ENCODE results near the gene KCTD17. TPM values are rescaled to one million over a fixed set of nuclear protein-coding genes. Genes with fewer than 3 reads are reported as not detected.

Gene KCTD17
- total and polyA plus RNA-seq, 2 of the 13 experiments (the other 11 are each of a cell fraction or from before 2014, with no cell fraction given): 5.3 to 11.7 TPM

- Histone ChIP-seq H3K79me2 (ENCODE audit: insufficient read depth, low read length) (no peaks in the 10 kb centered on the region), H3K27me3 (ENCODE audit: control insufficient read depth in 1 of 2, insufficient read depth in 2 of 2, low read length in 2 of 2) (no peaks in the 10 kb centered on the region; a peak in 1 of 5 replicates), H3K4me1 (ENCODE audit: insufficient read depth, low read length) (peaks cover 22% of the 10 kb centered on the region; the same call in 1 of the 2 replicates), H2AFZ (ENCODE audit: low read length) (no peak overlapping the region), H4K20me1 (ENCODE audit: insufficient read depth, low read length) (no peaks in the 10 kb centered on the region), H3K27ac (ENCODE audit: extremely low read length, insufficient read depth, low read length) (no peak overlapping the region), H3K4me2 (ENCODE audit: low read depth, low read length) (no peak overlapping the region), H3K4me3 (replicated peaks in 1 of 3; ENCODE audit: insufficient read depth in 1 of 3, low read depth in 2 of 3, low read length in 3 of 3) (no peak overlapping the region), H3K9ac (ENCODE audit: insufficient read depth, low read depth, low read length) (no peak overlapping the region), H3K36me3 (replicated peaks in 1 of 2; ENCODE audit: control insufficient read depth in 1 of 2, insufficient read depth in 2 of 2, low read length in 2 of 2) (no peaks in the 10 kb centered on the region), H3K9me3 (ENCODE audit: low read length) (peaks cover 11% of the 10 kb centered on the region; the same call in 1 of the 2 replicates)
- TF ChIP-seq ZBTB33 (CRISPR knock-in tag; IDR thresholded peaks at IDR 0.05): 0 out of 2 replicates have a peak, but pooled peaks have one; percentile 56
- TF ChIP-seq KAT2B (IDR thresholded peaks at IDR 0.05; ENCODE audit: borderline replicate concordance, low read depth, low read length): no peak
- no peak for TF ChIP-seq POLR2A (IDR thresholded peaks at IDR 0.05; ENCODE audit: insufficient read depth in 1 of 2, low read depth in 2 of 2, low read length in 2 of 2)
- no peak for TF ChIP-seq ZFP82 (CRISPR knock-in tag; IDR thresholded peaks at IDR 0.05; ENCODE audit: borderline replicate concordance)
- no peak for TF ChIP-seq ZNF124 (CRISPR knock-in tag; IDR thresholded peaks at IDR 0.05)
- TF ChIP-seq MTA1 (CRISPR knock-in tag; IDR thresholded peaks at IDR 0.05; ENCODE audit: borderline replicate concordance): 0 out of 2 replicates have a peak, but pooled peaks have one; percentile 29
- TF ChIP-seq ZNF687 (CRISPR knock-in tag; IDR thresholded peaks at IDR 0.05): peak; percentile 29; the same call in 1 of the 2 replicates
- TF ChIP-seq PAX8 (CRISPR knock-in tag; IDR thresholded peaks at IDR 0.05; ENCODE audit: borderline replicate concordance): no peak
- no peak for TF ChIP-seq ZNF329 (CRISPR knock-in tag; IDR thresholded peaks at IDR 0.05; ENCODE audit: low read depth)
- BruUV-seq (replicated peaks): no TSS peak
- WGBS (ENCODE audit: low lambda C conversion rate): 54% methylated on average over 5 of the region's 16 CpGs
- peak; percentile 24; the same call in 2 of the 3 replicates for ATAC-seq
- no peak for DNase-seq (ENCODE audit: low spot score)
- intact Hi-C loops (cut with micrococcal nuclease; ENCODE audit: unreplicated experiment) (no loop called here), in situ Hi-C loops (cut with HindIII; ENCODE audit: extremely low pct_ligation_motif_present, low pct_unique_long_range_greater_than_20kb) (no loop called here)
- ChIA-PET POLR2A (no interaction called here), CTCF (ENCODE audit: low intra/inter-chr PET ratio, low total read pairs) (no interaction called here)
- no peak for FAIRE-seq
These were observed 23.0 kb downstream of the KCTD17 start for GRCh38 chr22:37074537-37074936.
